Measurements from ENCODE around the gene SIPA1L3.

Gene SIPA1L3

DNA sequence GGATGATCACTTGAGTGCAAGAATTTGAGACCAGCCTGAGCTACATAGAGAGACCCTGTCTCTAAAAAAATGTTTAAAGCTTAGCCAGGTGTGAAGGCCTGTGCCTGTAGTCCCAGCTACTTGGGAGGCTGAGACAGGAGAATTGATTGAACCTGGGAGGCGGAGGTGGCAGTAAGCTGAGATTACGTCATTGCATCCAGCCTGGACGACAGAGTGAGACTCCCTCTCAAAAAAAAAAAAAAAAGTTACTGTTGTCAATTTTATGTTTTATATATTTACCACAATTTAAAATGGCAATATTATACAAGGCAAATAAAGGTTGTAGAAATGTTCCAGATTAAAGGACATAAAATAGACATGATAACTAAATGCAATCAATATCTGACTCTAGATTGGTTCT lies 29.9 kb upstream of the SIPA1L3 start:
- H3K27me3 ChIP-seq (ENCODE audit: insufficient read depth, low read depth) = no peaks in the 10 kb centered on the region
- TF ChIP-seq, protein P1, sequence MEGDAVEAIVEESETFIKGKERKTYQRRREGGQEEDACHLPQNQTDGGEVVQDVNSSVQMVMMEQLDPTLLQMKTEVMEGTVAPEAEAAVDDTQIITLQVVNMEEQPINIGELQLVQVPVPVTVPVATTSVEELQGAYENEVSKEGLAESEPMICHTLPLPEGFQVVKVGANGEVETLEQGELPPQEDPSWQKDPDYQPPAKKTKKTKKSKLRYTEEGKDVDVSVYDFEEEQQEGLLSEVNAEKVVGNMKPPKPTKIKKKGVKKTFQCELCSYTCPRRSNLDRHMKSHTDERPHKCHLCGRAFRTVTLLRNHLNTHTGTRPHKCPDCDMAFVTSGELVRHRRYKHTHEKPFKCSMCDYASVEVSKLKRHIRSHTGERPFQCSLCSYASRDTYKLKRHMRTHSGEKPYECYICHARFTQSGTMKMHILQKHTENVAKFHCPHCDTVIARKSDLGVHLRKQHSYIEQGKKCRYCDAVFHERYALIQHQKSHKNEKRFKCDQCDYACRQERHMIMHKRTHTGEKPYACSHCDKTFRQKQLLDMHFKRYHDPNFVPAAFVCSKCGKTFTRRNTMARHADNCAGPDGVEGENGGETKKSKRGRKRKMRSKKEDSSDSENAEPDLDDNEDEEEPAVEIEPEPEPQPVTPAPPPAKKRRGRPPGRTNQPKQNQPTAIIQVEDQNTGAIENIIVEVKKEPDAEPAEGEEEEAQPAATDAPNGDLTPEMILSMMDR (conservative IDR thresholded peaks at IDR 0.05; ENCODE audit: low read depth, low read length) = no peak
- H3K4me1 ChIP-seq (ENCODE audit: low read depth, poor library complexity, severe bottlenecking) = no peaks in the 10 kb centered on the region
- H3K4me2 ChIP-seq = no peak overlapping the region
- no peaks in the 10 kb centered on the region for H3K79me2 ChIP-seq (ENCODE audit: insufficient read depth, low read depth)
- H2AFZ ChIP-seq (ENCODE audit: low read depth) = no peak overlapping the region
- H3K36me3 ChIP-seq (ENCODE audit: insufficient read depth) = no peaks in the 10 kb centered on the region
- H3K9ac ChIP-seq = no peak overlapping the region
- no peak overlapping the region for H3K27ac ChIP-seq
- no peak overlapping the region for H3K4me3 ChIP-seq (IDR thresholded peaks at IDR 0.05; ENCODE audit: insufficient read depth, low read depth, low read length)
- H4K20me1 ChIP-seq (ENCODE audit: insufficient read depth) = no peaks in the 10 kb centered on the region

- Histone ChIP-seq H3K4me1 (ENCODE audit: low read depth, poor library complexity, severe bottlenecking) (no peaks in the 10 kb centered on the region), H3K27ac (no peak overlapping the region), H3K9ac (no peak overlapping the region), H4K20me1 (ENCODE audit: insufficient read depth) (no peaks in the 10 kb centered on the region), H2AFZ (ENCODE audit: low read depth) (no peak overlapping the region), H3K36me3 (ENCODE audit: insufficient read depth) (no peaks in the 10 kb centered on the region), H3K4me2 (no peak overlapping the region), H3K4me3 (IDR thresholded peaks at IDR 0.05; ENCODE audit: insufficient read depth, low read depth, low read length) (no peak overlapping the region), H3K79me2 (ENCODE audit: insufficient read depth, low read depth) (no peaks in the 10 kb centered on the region), H3K27me3 (ENCODE audit: insufficient read depth, low read depth) (peaks cover 5% of the 10 kb centered on the region; the same call in 1 of the 2 replicates)
- TF ChIP-seq, protein P1 (conservative IDR thresholded peaks at IDR 0.05; ENCODE audit: low read depth, low read length) = no peak
Observed at GRCh38 chr19:37885392-37885791, 21.6 kb upstream of the SIPA1L3 start.

GRCh38 chr19:37886571-37886970 lies 20.4 kb upstream of the SIPA1L3 start:
- Histone ChIP-seq H3K27ac (no peak overlapping the region), H3K4me3 (IDR thresholded peaks at IDR 0.05; ENCODE audit: insufficient read depth, low read depth, low read length) (no peak overlapping the region), H3K79me2 (ENCODE audit: insufficient read depth, low read depth) (no peaks in the 10 kb centered on the region)

GRCh38 chr19:37893845-37894575 lies 13.0 kb upstream of the SIPA1L3 start:
- H3K79me2 ChIP-seq (ENCODE audit: insufficient read depth, low read depth) = no peaks in the 10 kb centered on the region
- no peak overlapping the region for H3K4me2 ChIP-seq
- no peak overlapping the region for H3K4me3 ChIP-seq (IDR thresholded peaks at IDR 0.05; ENCODE audit: insufficient read depth, low read depth, low read length)
- no peak overlapping the region for H2AFZ ChIP-seq (ENCODE audit: low read depth)
- H4K20me1 ChIP-seq (ENCODE audit: insufficient read depth) = no peaks in the 10 kb centered on the region
- no peak overlapping the region for H3K27ac ChIP-seq
- peaks cover 1% of the 10 kb centered on the region; the same call in 1 of the 2 replicates for H3K27me3 ChIP-seq (ENCODE audit: insufficient read depth, low read depth)
- no peak overlapping the region for H3K9ac ChIP-seq
- TF ChIP-seq, protein P1 (conservative IDR thresholded peaks at IDR 0.05; ENCODE audit: low read depth, low read length) = no peak
- H3K4me1 ChIP-seq (ENCODE audit: low read depth, poor library complexity, severe bottlenecking) = no peaks in the 10 kb centered on the region
- no peaks in the 10 kb centered on the region for H3K36me3 ChIP-seq (ENCODE audit: insufficient read depth)

More at GRCh38 chr19:37886571-37886970, 20.4 kb upstream of the SIPA1L3 start:
- H2AFZ ChIP-seq (ENCODE audit: low read depth) = no peak overlapping the region
- H3K27me3 ChIP-seq (ENCODE audit: insufficient read depth, low read depth) = peaks cover 5% of the 10 kb centered on the region; the same call in 1 of the 2 replicates
- no peaks in the 10 kb centered on the region for H4K20me1 ChIP-seq (ENCODE audit: insufficient read depth)
- no peaks in the 10 kb centered on the region for H3K4me1 ChIP-seq (ENCODE audit: low read depth, poor library complexity, severe bottlenecking)
- TF ChIP-seq, protein P1 (conservative IDR thresholded peaks at IDR 0.05; ENCODE audit: low read depth, low read length) = no peak
- H3K9ac ChIP-seq = no peak overlapping the region
- no peaks in the 10 kb centered on the region for H3K36me3 ChIP-seq (ENCODE audit: insufficient read depth)
- H3K4me2 ChIP-seq = no peak overlapping the region

All from KMS-11 (cell line).